ENCODE data around the gene LSG1.

LSG1 gene

DNA sequence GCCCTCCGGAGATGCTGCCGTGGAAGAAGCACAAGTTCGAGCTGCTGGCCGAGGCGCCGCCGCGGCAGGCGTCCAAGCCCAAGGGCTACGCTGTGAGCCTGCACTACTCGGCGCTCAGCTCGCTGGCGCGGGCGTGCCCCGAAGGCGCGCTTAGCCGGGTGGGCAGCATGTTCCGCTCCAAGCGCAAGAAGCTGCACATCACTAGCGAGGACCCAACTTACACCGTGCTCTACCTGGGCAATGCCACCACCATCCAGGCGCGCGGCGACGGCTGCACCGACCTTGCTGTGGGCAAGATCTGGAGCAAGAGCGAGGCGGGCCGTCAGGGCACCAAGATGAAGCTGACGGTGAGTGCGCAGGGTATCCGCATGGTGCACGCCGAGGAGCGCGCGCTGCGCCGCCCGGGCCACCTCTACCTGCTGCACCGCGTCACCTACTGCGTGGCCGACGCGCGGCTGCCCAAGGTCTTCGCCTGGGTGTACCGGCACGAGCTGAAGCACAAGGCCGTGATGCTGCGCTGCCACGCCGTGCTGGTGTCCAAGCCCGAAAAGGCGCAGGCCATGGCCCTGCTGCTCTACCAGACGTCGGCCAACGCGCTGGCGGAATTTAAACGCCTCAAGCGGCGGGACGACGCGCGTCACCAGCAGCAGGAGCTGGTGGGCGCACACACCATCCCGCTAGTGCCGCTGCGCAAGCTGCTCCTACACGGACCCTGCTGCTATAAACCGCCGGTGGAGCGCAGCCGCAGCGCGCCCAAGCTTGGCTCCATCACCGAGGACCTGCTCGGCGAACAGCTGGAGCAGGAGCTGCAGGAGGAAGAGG, 15.0 kb upstream of the LSG1 start:
- DNase-seq: no peak

DNA sequence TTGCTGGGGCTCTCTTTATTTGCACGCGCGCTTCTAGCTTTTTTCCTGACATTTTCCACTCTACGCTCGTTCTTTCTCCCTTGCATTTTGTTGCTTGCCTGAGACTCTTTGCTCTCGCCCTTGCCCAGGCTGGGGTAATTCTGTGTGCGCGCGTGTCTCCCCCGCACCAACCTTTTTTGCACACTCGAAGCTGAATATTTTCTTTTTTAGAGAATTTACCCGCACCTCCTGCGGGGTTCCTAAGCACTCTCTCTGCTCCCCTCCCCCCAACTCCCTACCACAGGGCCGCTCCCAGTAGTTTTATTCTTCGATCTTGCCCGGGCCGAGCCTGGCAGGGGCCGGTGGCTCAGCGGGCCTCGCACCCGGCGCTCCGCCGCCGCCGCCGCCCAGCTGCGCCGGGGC, 14.4 kb upstream of the LSG1 start:
- DNase-seq: no peak

DNA sequence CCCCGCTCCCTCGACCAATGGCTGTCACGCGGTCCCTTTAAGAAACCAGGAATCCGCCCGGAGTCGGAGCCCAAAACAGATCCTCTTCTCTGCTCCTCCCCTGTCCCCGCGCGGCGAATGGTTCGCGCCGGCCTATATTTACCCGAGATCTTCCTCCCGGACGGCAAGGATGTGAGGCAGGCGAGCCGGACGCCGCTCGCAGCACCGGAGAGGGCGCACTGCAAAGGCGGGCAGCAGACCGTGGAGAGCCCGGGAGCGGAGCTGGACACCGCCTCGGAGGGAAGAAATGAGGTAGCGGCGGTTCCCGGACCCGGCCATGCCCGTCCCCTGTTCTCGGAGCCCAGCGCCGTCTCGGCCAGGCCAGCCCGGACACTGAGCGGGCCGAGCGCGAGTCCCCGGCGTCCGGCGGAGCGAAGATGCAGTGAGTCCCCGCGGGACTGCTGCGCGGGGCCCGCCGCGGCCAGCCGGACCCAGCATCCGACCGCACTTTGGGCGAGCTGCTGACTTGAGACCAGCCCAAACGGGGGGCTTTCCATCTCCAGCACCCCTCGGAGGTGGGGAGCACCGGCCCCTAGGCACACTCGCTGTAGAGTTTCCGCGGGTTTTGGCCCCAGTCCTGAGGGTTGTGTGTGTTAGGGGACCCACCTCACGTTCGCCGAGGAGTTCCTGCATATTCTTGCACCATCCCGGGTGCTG, 13.9 kb upstream of the LSG1 start, which contains the start of gene FAM43A:
TSS of gene FAM43A (plus strand) at position 166 of the 696 bp plus-strand sequence. CDS start 944 bp downstream, outside the sequence.
- peak; percentile 67 for DNase-seq

DNA sequence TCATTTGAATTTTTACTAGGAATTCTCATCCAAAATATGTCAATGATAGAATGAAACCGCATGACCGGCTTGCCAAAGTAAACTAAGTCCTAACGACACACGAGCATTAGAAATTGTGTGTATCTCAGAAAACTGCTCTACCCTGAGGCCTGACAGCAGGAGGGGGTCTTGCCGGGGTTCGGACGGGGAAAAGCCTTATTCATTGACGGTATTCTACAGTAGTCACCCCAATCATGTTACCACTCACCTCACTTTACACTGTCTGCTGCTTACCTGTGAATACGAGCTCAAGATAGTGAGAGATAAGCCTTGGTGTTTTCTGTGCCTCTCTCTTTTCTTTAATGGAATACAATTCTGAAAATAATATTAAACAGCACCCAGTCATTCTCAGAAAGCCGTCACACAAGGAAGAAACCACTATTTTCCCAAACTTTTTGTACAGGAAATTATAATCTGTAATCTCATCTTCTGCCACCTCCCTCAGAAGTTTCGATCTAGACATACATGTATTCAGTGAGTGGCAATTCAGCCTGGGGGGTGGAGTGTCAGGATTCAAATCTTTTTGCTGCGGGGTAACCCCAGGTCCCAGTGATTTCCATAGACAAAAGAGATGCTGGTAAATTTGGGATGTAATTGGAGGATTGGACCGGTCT, 13.2 kb upstream of the LSG1 start:
- no peak for DNase-seq

DNA sequence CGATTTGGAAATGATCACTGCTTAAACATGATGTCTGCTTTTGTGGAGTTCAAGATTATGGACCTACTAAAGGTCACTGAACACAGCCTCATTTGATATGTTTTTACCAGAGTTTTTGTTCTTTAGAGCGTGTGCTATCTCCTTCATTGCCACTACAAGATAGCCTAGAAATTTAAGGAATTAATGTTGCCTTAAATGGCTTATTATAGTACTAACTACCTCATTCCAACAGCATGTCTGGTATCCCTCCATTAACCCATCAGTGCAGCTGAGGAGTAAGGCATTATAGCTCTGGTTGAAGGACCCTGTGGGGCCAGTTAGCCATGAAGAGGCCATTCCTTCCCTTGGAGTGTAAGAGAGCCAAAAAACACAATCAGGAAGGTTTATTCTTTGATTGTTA, 11.4 kb upstream of the LSG1 start:
- DNase-seq: no peak

DNA sequence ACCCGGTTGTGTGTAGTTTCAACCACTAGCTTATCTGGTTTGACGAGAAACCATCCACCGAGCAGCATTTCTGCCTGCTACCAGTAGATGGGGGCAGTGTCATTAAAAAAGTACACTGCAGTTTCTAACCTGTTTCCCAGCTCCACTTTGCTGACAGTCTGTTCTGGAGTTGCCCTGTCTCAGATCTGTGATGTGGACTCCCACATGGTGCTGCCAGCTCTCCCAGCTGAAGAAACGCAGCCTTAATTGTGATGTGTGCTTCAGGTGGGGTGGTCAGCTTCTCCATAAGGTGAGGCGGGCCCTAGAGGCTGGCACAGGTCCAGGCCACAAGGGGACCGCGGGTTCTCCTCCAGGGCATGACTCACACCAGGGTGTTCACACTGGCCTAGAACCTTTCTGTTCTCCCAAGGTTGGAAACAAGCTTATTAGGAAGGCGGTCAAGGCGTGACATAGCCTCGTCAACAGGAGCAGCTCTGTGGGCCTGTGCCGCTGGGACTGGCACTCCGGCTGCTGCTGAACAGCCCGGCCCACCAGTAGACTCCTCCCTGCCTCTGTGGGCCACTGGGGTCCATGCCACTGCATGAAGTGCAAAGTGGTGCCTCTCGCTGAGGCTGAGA, 10.8 kb upstream of the LSG1 start:
- DNase-seq: peak; percentile 41 to 49

DNA sequence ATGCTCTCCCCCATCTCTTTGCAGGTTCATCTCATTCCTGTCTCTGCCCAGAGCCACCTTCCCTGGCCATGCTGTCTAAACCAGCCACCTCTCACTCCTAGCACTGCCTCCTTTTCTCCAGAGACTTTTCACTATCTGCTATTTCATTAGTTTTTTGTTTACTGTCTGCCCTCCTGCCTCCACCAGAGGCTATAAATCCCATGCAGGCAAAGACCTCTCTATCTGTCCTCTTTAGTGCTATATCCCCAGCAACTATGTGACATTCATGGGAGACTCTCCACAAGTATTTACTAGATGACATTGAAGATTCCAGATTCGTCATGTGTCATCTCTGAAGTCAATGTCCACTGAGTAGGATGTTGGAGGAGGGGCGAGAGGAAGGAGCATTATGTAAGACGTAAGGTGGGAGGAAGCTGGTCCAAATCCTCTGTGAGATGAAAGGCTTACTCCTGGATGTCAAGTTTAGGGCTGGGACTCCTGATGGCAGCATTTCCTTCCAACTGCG, 10.2 kb upstream of the LSG1 start:
- DNase-seq: no peak

DNA sequence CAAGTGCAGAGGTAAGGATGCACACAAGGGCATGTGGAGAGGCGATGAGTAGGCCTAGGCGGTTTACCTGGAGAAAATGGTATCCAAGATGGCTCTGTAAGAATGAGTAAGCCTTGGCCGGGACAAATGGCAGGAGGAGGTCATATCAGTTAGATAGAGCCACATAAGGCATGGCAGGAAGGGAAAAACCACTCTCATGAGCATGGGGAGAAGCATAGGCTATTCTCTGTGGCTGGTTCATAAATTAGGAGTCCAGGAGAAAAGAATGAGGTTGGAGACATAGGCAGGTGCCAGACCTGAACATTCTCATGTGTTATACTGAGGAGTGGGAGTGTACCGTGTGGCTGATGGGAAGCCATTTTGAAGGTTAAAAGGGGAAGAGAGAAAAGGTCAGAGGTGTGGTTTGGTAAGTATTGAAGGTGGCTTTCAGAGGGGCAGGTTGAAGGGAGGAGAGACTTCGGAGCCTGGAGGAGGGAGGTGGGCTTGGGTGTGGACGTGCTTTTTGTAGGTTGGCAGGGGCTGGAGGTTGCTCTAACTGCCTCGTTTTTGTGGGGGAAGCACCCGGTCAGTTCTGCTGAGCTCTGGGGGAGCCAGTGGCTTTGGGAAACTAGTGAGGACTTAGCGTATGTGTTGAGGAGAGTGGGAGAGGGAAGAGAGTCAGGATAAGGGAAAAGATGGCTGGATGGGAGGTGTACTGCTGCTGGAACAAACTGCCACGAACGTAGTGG, 9.1 kb upstream of the LSG1 start:
- DNase-seq: no peak

DNA sequence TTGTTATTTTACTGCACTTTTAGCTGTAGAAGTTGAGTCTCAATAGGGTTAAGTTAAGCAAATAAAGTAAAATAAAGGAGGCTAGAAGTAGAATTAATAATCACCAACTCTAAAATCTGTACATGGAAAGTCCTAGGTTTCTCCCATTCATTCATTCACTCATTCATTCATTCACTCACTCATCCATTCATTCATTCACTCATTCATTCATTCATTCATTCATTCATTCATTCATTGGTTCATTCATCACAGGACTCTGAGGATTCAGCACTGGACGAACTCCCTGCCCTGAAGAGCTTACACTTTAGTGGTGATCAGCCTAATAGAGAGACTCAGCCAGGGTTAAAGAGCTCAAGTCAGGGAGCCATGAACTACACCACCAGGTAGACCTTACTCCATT, 4.5 kb upstream of the LSG1 start:
- DNase-seq: no peak

DNA sequence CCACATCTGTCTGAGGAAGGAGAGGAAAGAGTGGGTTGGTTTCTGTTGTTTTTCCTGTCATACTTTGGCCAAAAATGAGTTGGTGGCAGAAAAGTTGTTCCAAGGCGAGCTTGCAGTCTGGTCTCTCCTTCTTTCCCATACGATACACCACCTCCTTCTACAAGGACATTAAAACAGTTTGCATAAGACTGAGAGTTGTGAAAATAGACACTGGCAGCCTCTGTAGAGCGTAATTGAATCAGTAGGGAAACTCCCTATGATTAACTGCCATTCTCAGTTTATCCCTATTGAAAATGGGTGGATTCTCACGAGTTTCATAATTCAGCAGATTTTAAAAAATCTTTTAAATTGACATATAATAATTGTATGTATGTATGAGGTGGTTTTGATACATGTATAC, 3.7 kb upstream of the LSG1 start:
- no peak for DNase-seq

DNA sequence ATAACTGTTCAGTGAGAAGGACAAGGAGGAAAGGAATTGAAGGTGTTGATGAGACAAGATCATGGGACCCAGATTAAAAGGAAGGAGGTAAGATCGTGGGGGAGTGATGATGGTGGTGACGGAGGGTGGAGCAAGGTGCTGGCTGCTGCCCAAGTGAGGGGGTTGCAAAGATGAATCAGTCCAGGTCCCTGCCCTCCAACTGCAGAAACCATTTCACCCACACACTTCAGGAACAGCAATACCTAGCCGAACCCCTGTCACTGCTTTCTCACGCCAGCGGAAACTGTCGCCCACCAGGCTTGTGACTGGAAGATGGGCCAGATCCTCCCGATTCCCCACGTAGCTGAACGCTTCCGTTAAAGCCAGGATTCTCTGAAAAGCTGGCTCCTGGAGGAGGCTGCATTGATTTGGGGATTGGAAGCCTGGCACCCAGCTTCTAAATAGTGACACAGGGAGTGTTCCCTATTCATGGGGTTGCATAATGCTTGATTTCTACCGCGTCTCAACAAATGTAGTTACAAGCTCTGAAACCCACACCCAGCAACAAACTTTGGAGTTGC, 3.2 kb upstream of the LSG1 start:
- DNase-seq: peak; percentile 50 to 59

DNA sequence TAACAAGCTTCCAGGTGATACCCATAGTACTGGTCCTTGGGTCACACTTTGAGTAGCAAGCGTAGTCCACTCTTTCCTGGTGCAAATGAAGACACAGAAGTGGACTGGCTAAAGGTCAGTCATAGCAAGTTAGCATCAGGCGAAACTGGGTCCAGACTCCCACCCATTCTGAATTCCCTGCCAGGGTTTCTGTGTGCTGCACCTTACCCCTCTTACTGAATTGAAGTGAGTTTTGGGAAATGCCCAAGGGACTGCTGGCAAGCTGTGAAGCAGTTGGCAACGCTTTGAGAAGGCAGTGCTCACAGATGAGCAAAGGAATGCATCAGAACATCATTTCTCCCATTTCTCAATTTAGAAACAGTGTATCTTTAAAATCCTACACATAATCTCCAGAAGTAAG, 1.8 kb upstream of the LSG1 start:
- no peak for DNase-seq

DNA sequence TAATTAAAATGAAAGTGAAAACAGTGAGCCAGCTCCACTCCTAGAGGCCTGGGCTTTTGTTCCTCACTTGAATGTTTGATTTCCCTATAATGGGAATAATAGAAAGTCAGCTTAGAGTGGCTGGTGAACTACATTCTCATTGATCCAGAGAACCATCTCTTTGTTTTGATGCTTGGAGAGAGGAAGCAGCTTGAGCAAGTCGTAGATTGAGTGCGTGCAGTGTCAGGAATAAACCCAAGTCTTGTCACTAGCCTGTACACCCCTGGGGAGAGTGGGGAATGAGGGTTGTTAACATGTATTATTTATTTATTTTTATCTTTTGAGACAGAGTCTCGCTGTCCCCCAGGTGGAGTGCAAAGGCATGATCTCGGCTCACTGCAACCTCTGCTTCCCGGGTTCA, 885 bp upstream of the LSG1 start:
- DNase-seq: no peak

DNA sequence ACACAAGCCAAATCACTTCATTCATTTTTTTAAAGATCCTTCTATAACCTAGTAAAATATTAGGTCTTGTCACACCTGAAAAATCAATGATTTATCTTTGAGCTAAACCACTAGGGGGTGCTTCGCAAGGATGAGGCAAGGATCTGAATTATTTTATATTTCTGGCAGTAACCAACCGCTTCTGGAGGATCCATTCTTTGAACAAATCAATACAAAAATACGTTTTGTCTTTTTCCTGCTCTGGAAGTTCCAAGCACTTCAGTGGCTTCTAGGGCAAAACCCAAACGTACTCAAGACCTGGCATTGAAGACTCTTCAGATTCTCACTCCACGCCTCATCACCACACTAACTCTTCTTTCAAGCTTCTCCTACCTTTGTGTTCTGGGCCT, 486 bp downstream of the LSG1 start:
- DNase-seq: no peak

DNA sequence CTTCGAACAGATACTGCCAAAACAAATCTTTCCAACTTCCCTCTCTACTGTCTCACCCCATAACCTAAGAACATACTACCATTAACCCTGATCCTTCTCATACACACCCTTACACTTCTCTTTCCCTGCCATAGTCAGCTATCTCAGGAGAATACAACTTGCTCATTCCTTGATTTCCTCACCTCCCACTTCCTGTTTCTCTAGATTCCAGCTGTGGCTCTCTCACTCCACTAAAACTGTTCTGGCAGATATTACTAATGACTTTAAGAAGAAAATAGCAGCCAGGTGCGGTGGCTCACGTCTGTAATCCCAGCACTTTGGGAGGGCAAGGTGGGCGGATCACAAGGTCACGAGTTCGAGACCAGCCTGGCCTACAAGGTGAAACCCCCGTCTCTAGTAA, 4.6 kb downstream of the LSG1 start:
- DNase-seq: no peak

DNA sequence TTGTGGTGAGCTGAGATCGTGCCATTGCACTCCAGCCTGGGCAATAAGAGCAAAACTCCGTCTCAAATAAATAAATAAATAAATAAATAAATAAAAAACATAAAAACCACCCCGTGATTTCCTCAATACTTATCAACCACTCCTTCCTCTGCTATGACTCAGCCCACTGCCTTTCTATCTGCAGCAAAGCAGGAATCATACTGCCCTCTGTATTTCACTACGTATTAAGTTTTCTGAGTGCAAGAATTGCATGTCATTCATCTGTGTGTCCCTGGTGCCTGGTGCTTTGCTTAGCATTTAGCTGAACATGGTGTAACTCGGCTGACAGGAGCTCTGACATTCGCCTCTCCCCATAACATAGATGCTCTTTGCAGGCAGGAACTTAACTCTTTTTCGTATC, 7.1 kb downstream of the LSG1 start:
- DNase-seq: no peak

DNA sequence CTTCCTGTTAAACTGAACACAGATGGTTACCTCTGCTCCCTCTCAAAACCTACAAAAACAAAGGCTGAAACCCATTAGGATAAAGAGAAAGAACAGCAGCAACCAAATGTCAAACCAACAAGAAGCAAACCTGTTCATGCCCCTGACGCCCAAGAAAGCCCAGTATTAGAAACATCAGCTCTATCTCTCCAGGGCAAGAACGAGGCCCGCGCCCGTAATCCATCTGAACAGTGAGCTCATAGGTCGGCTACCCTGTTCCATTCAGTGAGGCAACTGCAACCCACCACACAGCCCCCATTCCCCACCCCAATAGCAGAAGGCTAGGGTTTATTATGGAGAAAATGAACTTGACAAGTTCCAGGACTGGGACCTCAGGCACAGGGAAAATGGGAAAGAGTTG, 10.0 kb downstream of the LSG1 start:
- DNase-seq: no peak

DNA sequence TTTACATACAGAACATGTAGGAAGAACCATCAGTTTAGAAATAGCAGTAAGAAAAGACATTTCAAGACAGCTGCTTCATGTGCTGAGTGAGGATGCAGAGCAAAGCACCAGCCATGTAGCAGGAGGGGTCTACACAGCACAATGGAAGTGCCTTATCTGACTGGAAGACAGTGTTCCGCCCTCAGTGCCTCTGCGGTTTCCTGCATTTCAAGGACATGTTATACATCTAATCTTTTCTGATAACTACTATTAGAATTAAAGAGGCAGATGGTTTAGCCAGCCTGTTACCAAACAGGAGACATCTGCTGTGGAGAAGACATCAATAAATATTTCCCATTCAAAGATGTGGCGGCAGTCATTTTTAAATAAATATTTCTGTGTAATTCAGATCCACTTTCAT, 10.6 kb downstream of the LSG1 start:
- no peak for DNase-seq

DNA sequence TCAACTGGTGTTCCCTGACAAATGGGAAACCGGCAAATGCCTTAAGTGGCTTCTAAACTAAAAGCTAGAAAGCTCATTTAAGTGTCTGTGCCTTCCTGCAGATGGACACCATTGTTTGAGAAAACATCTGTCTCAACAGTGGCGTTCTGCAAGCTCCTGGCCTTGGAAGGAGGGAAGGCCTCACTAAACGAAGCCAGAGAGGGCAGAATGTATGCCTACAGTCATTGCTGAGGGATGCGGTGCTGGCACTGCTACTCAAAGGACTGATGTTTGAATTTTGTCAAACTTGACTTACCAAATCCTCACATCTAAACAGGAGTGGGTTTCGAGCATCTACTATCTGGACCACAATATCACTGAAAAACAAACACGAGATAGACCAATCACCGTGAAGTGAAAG, 12.2 kb downstream of the LSG1 start:
- no peak for DNase-seq

DNA sequence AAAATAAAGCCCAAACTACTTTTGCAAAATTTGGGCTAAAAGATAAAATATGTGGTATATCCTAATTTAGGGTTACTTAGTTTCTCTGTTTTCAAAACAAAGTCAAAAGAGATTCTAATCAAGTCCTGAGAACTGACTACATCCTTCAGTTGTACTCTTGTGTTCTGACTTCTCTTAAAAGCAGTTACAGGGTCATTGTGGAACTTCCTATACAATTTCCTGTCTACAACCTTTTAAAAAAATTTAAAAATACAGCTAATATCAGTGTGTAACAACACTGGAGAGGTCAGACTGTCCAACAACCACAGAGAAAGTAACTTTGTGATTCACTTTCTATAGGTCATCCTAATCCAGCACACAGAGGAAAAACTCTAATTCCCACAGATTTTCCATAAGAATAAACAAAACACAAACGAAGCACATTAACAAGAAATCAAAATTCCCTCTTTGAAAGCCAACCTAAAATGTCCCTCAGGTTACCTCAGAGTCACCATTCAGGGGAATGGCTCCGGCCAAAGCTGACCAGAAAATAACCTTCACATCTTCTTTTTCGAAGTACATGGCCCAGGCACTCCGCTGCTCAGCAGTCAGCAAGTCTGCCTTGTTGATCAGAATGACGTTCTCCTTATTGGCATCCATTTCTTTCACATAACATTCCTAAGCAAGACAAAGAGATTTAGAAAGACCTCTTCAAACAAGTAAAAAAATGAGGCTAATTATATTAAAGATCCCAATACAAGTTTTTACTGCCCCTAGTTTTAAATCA, 13.3 kb downstream of the LSG1 start:
- no peak for DNase-seq

DNA sequence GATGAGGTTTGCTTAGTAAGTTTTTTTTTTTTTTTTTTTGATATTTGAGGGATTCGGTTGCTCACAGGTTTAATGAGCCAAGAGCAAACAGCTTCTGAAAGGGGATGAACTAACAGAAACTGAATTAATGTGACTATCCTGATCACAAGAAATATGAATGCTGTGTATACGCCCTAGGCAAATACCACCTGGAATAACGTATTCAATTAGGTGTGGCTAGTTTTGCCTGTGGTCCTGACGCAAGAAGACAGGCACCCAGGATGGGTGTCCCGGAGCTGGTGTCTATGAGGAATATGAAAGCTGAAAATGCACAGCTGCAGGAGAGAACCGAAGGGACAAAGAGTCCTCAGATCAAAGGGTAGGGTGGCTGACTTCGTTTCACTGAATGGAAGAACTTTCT, 14.6 kb downstream of the LSG1 start:
- DNase-seq: no peak

DNA sequence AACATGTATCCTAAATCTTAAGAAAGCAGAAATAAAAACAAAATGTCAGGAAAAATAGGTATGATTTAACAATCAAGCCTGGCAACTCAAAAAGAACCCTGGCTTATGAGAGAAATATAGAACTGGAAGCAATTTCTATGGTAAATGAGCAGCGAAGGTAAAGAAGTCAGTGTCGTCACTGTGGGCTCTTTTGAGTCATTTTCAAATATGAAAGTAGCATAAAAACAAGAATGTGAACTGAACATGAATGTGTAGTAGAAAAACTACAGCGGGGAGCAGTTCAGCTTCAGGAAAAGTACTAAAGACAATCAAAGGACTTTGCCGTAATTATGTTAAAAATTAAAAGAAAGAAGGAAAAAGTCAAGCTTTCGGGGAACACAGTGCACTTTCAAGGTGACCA, 17.5 kb downstream of the LSG1 start:
- DNase-seq: no peak

Data from activated CD4-positive, alpha-beta T cell treated with anti-CD3 and anti-CD28 coated beads, Interleukin-2, amount 50 U/mL, for 4 hours (primary cell).